GM19238 (cell line): ENCODE results near the gene MUC5B.
A peak's percentile ranks its signal among the peaks of the same experiment; 100 is the strongest.
"Not testable (repeated sequence)": the region's sequence is repeated elsewhere in the genome, so short reads cannot be mapped to it uniquely, and the experiment has no call there.

Source experiments
- DNase-seq: peaks from one replicate; pipeline ENCODE4 v3.0.0; 2011; ENCODE audit warnings: low spot score; ENCODE audit not compliant: insufficient read length

The MUC5B gene

GRCh38 chr11:1201395-1202153 lies 21.3 kb upstream of the MUC5B start:
- DNase-seq: no peak

GRCh38 chr11:1202154-1202775 lies 20.6 kb upstream of the MUC5B start:
- DNase-seq: no peak

GRCh38 chr11:1202776-1203504 lies 19.9 kb upstream of the MUC5B start:
- DNase-seq: peak; percentile 81

GRCh38 chr11:1203505-1204271 lies 19.2 kb upstream of the MUC5B start:
- no peak for DNase-seq

GRCh38 chr11:1204381-1205101 lies 18.3 kb upstream of the MUC5B start:
- DNase-seq: no peak

GRCh38 chr11:1205121-1205986 lies 17.5 kb upstream of the MUC5B start:
- DNase-seq: no peak

GRCh38 chr11:1205987-1206331 lies 16.9 kb upstream of the MUC5B start:
- no peak for DNase-seq

GRCh38 chr11:1206391-1207271 lies 16.2 kb upstream of the MUC5B start:
- no peak for DNase-seq

- no peak for DNase-seq
Measured at GRCh38 chr11:1207401-1208143, 15.3 kb upstream of the MUC5B start.

- DNase-seq: no peak
Measured at GRCh38 chr11:1208144-1208393, 14.8 kb upstream of the MUC5B start.

GRCh38 chr11:1208394-1209261 lies 14.2 kb upstream of the MUC5B start:
- DNase-seq: no peak

- no peak for DNase-seq
Measured at GRCh38 chr11:1209371-1210057, 13.4 kb upstream of the MUC5B start.

- DNase-seq: no peak
Measured at GRCh38 chr11:1211838-1212237, 11.0 kb upstream of the MUC5B start.

GRCh38 chr11:1215826-1216225 lies 7.0 kb upstream of the MUC5B start:
- DNase-seq: not testable (repeated sequence)

GRCh38 chr11:1217151-1217550 lies 5.7 kb upstream of the MUC5B start:
- DNase-seq: no peak

GRCh38 chr11:1218256-1218787 lies 4.5 kb upstream of the MUC5B start:
- DNase-seq: no peak
